ENCODE results near the gene NOCT.
"Not testable (repeated sequence)": the region's sequence is repeated elsewhere in the genome, so short reads cannot be mapped to it uniquely, and the experiment has no call there.

Gene NOCT

GRCh38 chr4:139048026-139048425, 32.4 kb downstream of the NOCT start:
- Histone ChIP-seq H3K27ac (ENCODE audit: low read length) (no peak overlapping the region), H3K36me3 (ENCODE audit: control insufficient read depth in 2 of 2, insufficient read depth in 2 of 2, low read length in 2 of 2) (peaks cover 12% of the 10 kb centered on the region in 2 donors), H3K4me3 (ENCODE audit: low read length in 2 of 2) (no peak overlapping the region), H3K9me3 (ENCODE audit: control insufficient read depth in 2 of 2, low read length in 2 of 2) (no peaks in the 10 kb centered on the region), H3K9ac (ENCODE audit: low read length in 2 of 2) (no peak overlapping the region), H3K4me1 (ENCODE audit: control insufficient read depth, insufficient read depth, low read length) (peaks cover 3% of the 10 kb centered on the region), H3K27me3 (ENCODE audit: control insufficient read depth in 1 of 2, insufficient read depth in 2 of 2, low read length in 2 of 2) (no peaks in the 10 kb centered on the region)

GRCh38 chr4:139050446-139050845, 34.9 kb downstream of the NOCT start:
- H3K9ac ChIP-seq (ENCODE audit: low read length in 2 of 2), result no peak overlapping the region
- H3K4me3 ChIP-seq (ENCODE audit: low read length in 2 of 2), result no peak overlapping the region
- H3K9me3 ChIP-seq (ENCODE audit: control insufficient read depth in 2 of 2, low read length in 2 of 2), result no peaks in the 10 kb centered on the region
- peaks cover 7 to 12% of the 10 kb centered on the region in 2 donors for H3K36me3 ChIP-seq (ENCODE audit: control insufficient read depth in 2 of 2, insufficient read depth in 2 of 2, low read length in 2 of 2)
- H3K4me1 ChIP-seq (ENCODE audit: control insufficient read depth, insufficient read depth, low read length), result no peaks in the 10 kb centered on the region
- H3K27ac ChIP-seq (ENCODE audit: low read length), result no peak overlapping the region
- no peaks in the 10 kb centered on the region for H3K27me3 ChIP-seq (ENCODE audit: control insufficient read depth in 1 of 2, insufficient read depth in 2 of 2, low read length in 2 of 2)

- Histone ChIP-seq H3K9me3 (ENCODE audit: control insufficient read depth in 2 of 2, low read length in 2 of 2) (no peaks in the 10 kb centered on the region), H3K27me3 (ENCODE audit: control insufficient read depth in 1 of 2, insufficient read depth in 2 of 2, low read length in 2 of 2) (no peaks in the 10 kb centered on the region), H3K36me3 (ENCODE audit: control insufficient read depth in 2 of 2, insufficient read depth in 2 of 2, low read length in 2 of 2) (peaks cover 2 to 10% of the 10 kb centered on the region in 2 donors), H3K4me3 (ENCODE audit: low read length in 2 of 2) (no peak overlapping the region), H3K4me1 (ENCODE audit: control insufficient read depth, insufficient read depth, low read length) (no peaks in the 10 kb centered on the region), H3K27ac (ENCODE audit: low read length) (no peak overlapping the region), H3K9ac (ENCODE audit: low read length in 2 of 2) (no peak overlapping the region)
Measured at GRCh38 chr4:139053909-139054308, 38.3 kb downstream of the NOCT start.

- Histone ChIP-seq H3K27ac (ENCODE audit: low read length) (no peak overlapping the region), H3K36me3 (ENCODE audit: control insufficient read depth in 2 of 2, insufficient read depth in 2 of 2, low read length in 2 of 2) (peaks cover 9 to 19% of the 10 kb centered on the region in 2 donors), H3K4me3 (ENCODE audit: low read length in 2 of 2) (no peak overlapping the region), H3K4me1 (ENCODE audit: control insufficient read depth, insufficient read depth, low read length) (no peaks in the 10 kb centered on the region), H3K27me3 (ENCODE audit: control insufficient read depth in 1 of 2, insufficient read depth in 2 of 2, low read length in 2 of 2) (no peaks in the 10 kb centered on the region), H3K9me3 (ENCODE audit: control insufficient read depth in 2 of 2, low read length in 2 of 2) (no peaks in the 10 kb centered on the region), H3K9ac (ENCODE audit: low read length in 2 of 2) (no peak overlapping the region)
Measured at GRCh38 chr4:139054791-139055505, 39.4 kb downstream of the NOCT start.

- H3K9me3 ChIP-seq (ENCODE audit: control insufficient read depth in 2 of 2, low read length in 2 of 2); H3K27me3 ChIP-seq (ENCODE audit: control insufficient read depth in 1 of 2, insufficient read depth in 2 of 2, low read length in 2 of 2); H3K9ac ChIP-seq (ENCODE audit: low read length in 2 of 2); H3K4me3 ChIP-seq (ENCODE audit: low read length in 2 of 2); H3K27ac ChIP-seq (ENCODE audit: low read length); H3K4me1 ChIP-seq (ENCODE audit: control insufficient read depth, insufficient read depth, low read length): not testable (repeated sequence)
- H3K36me3 ChIP-seq (ENCODE audit: control insufficient read depth in 2 of 2, insufficient read depth in 2 of 2, low read length in 2 of 2), result peaks cover 18 to 38% of the 10 kb centered on the region in 2 donors
Measured at GRCh38 chr4:139059026-139059425, 43.4 kb downstream of the NOCT start.

- Histone ChIP-seq H3K9me3 (ENCODE audit: control insufficient read depth in 2 of 2, low read length in 2 of 2) (no peaks in the 10 kb centered on the region), H3K4me1 (ENCODE audit: control insufficient read depth, insufficient read depth, low read length) (no peaks in the 10 kb centered on the region), H3K9ac (ENCODE audit: low read length in 2 of 2) (no peak overlapping the region), H3K4me3 (ENCODE audit: low read length in 2 of 2) (no peak overlapping the region), H3K27me3 (ENCODE audit: control insufficient read depth in 1 of 2, insufficient read depth in 2 of 2, low read length in 2 of 2) (no peaks in the 10 kb centered on the region), H3K36me3 (ENCODE audit: control insufficient read depth in 2 of 2, insufficient read depth in 2 of 2, low read length in 2 of 2) (peaks cover 20 to 40% of the 10 kb centered on the region in 2 donors), H3K27ac (ENCODE audit: low read length) (no peak overlapping the region)
Measured at GRCh38 chr4:139060591-139060990, 45.0 kb downstream of the NOCT start.

GRCh38 chr4:139076016-139076744, 60.6 kb downstream of the NOCT start:
- Histone ChIP-seq H3K9me3 (ENCODE audit: control insufficient read depth in 2 of 2, low read length in 2 of 2) (no peaks in the 10 kb centered on the region), H3K27me3 (ENCODE audit: control insufficient read depth in 1 of 2, insufficient read depth in 2 of 2, low read length in 2 of 2) (no peaks in the 10 kb centered on the region), H3K36me3 (ENCODE audit: control insufficient read depth in 2 of 2, insufficient read depth in 2 of 2, low read length in 2 of 2) (peaks cover 6 to 9% of the 10 kb centered on the region in 2 donors), H3K27ac (ENCODE audit: low read length) (peak overlapping the region; percentile 60), H3K4me3 (ENCODE audit: low read length in 2 of 2) (peak overlapping the region; percentile 17 to 45), H3K4me1 (ENCODE audit: control insufficient read depth, insufficient read depth, low read length) (no peaks in the 10 kb centered on the region), H3K9ac (ENCODE audit: low read length in 2 of 2) (peak overlapping the region in 1 of 2 donors; percentile 28)

- Histone ChIP-seq H3K9ac (ENCODE audit: low read length in 2 of 2) (no peak overlapping the region), H3K27me3 (ENCODE audit: control insufficient read depth in 1 of 2, insufficient read depth in 2 of 2, low read length in 2 of 2) (no peaks in the 10 kb centered on the region), H3K9me3 (ENCODE audit: control insufficient read depth in 2 of 2, low read length in 2 of 2) (no peaks in the 10 kb centered on the region), H3K4me3 (ENCODE audit: low read length in 2 of 2) (no peak overlapping the region), H3K36me3 (ENCODE audit: control insufficient read depth in 2 of 2, insufficient read depth in 2 of 2, low read length in 2 of 2) (no peaks in the 10 kb centered on the region), H3K4me1 (ENCODE audit: control insufficient read depth, insufficient read depth, low read length) (no peaks in the 10 kb centered on the region), H3K27ac (ENCODE audit: low read length) (peak overlapping the region; percentile 53)
Measured at GRCh38 chr4:139077567-139078355, 62.2 kb downstream of the NOCT start.

- Histone ChIP-seq H3K4me3 (ENCODE audit: low read length in 2 of 2) (no peak overlapping the region), H3K36me3 (ENCODE audit: control insufficient read depth in 2 of 2, insufficient read depth in 2 of 2, low read length in 2 of 2) (no peaks in the 10 kb centered on the region), H3K27me3 (ENCODE audit: control insufficient read depth in 1 of 2, insufficient read depth in 2 of 2, low read length in 2 of 2) (no peaks in the 10 kb centered on the region), H3K9me3 (ENCODE audit: control insufficient read depth in 2 of 2, low read length in 2 of 2) (no peaks in the 10 kb centered on the region), H3K4me1 (ENCODE audit: control insufficient read depth, insufficient read depth, low read length) (no peaks in the 10 kb centered on the region), H3K9ac (ENCODE audit: low read length in 2 of 2) (no peak overlapping the region), H3K27ac (ENCODE audit: low read length) (no peak overlapping the region)
Measured at GRCh38 chr4:139078926-139079325, 63.3 kb downstream of the NOCT start.

- Histone ChIP-seq H3K9ac (ENCODE audit: low read length in 2 of 2) (peak overlapping the region; percentile 86 to 90), H3K27me3 (ENCODE audit: control insufficient read depth in 1 of 2, insufficient read depth in 2 of 2, low read length in 2 of 2) (no peaks in the 10 kb centered on the region), H3K27ac (ENCODE audit: low read length) (peak overlapping the region; percentile 95), H3K9me3 (ENCODE audit: control insufficient read depth in 2 of 2, low read length in 2 of 2) (no peaks in the 10 kb centered on the region), H3K4me3 (ENCODE audit: low read length in 2 of 2) (peak overlapping the region; percentile 78 to 96), H3K4me1 (ENCODE audit: control insufficient read depth, insufficient read depth, low read length) (no peaks in the 10 kb centered on the region), H3K36me3 (ENCODE audit: control insufficient read depth in 2 of 2, insufficient read depth in 2 of 2, low read length in 2 of 2) (no peaks in the 10 kb centered on the region)
Measured at GRCh38 chr4:139082750-139083606, 67.4 kb downstream of the NOCT start.
